Measurements from ENCODE around the gene DDX28.
"Not testable (repeated sequence)": the region's sequence is repeated elsewhere in the genome, so short reads cannot be mapped to it uniquely, and the experiment has no call there.

The DDX28 gene

GRCh38 chr16:68037841-68038597 lies 15.0 kb upstream of the DDX28 start:
- peak in 1 of 2 donors; percentile 30 for DNase-seq

DNA sequence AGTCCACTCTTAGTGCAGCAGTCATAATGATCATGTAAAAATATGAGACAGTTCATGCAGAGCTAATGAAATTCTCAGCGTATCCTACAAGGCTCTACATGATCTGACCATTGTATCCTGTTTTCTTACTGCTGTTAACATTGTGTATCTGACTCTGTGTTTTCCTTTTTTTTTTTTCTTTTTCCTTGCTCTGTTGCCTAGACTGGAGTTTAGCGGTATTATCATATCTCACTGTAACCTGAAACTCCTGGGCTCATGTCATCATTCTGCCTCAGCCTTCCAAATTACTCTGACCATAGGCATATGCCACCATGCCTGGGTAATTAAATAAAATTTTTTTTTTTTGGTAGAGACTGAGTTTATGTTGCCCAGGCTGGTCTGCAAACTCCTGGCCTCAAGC lies 12.2 kb upstream of the DDX28 start:
- DNase-seq, result no peak

- DNase-seq, result no peak
Measured at GRCh38 chr16:68033101-68033500, 10.1 kb upstream of the DDX28 start.

GRCh38 chr16:68031951-68032350 lies 8.9 kb upstream of the DDX28 start:
- no peak for DNase-seq

DNA sequence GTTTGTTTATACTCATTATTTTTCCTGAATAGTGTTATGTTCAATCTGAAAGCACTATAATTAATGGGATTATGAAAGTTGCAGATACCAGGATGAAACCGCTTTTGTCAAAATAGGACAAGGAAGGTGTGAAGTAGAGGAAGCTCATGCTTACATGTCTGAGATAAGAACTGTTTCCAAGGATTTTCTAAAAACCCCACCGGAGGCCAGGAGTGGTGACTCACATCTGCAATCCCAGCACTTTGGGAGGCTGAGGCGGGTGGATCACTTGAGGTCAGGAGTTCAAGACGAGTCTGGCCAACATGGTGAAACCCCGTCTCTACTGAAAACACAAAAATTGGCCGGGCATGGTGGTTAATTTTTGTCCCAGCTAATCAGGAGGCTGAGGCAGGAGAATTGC lies 7.1 kb upstream of the DDX28 start:
- not testable (repeated sequence) for DNase-seq

GRCh38 chr16:68028996-68029395 lies 6.0 kb upstream of the DDX28 start:
- DNase-seq, result no peak

- no peak for DNase-seq
Measured at GRCh38 chr16:68022278-68022727, 729 bp downstream of the DDX28 start.

GRCh38 chr16:68021490-68021889 lies 1.5 kb downstream of the DDX28 start:
- DNase-seq, result no peak

DNA sequence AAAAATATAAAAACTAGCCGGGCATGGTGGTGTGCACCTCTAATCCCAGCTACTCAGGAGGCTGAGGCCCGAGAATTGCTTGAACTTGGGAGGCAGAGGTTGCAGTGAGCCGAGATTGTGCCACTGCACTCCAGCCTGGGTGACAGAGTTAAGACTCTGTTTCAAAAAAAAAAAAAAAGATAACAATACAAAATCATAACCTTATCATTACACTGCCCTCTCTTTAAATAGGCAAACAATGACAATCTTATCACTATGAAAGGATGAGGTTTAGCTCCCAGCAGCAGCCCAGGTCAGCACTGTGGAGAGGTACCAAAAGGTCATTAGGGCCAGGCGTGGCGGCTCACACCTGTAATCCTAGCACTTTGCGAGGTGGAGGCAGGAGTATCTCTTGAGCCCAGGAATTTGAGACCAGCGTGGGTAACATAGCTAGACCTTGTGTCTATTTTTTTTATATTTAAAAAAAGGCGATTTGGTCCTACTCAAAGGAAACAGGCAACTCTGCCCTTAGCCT lies 3.8 kb downstream of the DDX28 start:
- DNase-seq, result no peak

GRCh38 chr16:68015681-68016080 lies 7.4 kb downstream of the DDX28 start, which contains the start of gene DPEP2NB:
Gene DPEP2NB, minus strand, starts transcription at chr16:68015911. Its CDS starts 141 bp downstream, at chr16:68015770.
- DNase-seq, result no peak

DNA sequence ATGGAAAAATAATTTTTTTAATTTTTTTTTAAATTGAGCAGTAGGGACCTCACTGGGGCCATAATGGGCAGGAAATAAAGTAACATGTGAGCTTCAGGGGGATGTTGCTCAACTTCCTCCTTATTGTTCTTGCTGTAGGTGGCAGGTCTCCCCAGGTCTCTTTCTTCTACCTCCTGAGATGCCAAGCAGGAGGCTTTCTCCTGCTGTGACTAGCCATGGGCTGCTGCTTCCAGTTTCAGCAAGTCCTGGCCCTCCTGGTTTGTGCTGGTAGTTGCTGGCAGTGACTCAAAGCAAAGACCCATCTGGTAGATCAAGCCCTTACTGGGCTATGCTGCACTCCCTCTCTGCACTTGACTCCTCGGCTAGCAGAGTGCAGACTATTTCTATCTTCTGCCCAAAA lies 9.6 kb downstream of the DDX28 start:
- peak in 1 of 2 donors; percentile 41 for DNase-seq

- DNase-seq, result not testable (repeated sequence)
Measured at GRCh38 chr16:68009872-68010271, 13.2 kb downstream of the DDX28 start.

GRCh38 chr16:68009157-68009735 lies 13.8 kb downstream of the DDX28 start:
- DNase-seq, result no peak

DNA sequence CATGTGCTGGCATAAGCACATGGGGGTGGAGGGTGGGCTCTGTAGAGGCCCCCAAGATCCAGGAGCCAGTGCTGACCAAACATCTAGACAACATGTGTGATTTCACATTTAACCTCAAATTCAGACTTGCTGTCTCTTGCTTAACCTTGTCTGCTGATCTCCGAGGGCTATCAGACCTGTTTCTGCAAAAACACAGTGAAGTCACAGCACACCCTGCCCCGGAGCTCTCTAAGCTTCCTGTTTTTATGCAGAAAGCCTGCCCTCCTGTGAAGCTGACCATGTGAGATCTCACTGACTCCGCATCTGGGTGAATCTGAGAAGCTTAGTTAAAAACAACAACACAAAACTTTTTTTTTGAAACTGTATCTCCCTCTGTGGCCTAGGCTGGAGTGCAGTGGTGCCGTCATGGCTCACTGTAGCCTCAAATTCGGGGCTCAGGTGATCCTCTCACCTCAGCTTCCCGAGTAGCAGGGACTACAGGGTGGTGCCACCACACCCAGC lies 17.2 kb downstream of the DDX28 start:
- peak; percentile 14 to 46 for DNase-seq

DNA sequence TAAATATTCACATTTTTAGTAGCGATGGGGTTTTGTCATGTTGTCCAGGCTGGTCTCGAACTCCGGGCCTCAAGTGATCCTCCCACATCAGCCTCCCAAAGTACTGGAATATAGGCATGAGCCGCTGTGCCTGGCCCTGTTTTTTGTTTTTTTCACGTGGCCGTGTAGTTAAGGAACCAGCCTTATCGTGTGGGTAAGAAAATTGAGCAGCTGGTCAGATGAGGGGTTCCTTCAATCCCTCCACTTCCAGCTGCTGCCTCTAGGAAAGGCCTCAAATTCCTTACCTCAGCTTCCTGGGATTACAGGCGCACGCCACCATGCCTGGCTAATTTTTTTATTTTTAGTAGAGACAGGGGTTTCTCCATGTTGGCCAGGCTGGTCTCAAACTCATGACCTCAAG lies 17.8 kb downstream of the DDX28 start:
- DNase-seq, result no peak

GRCh38 chr16:68003031-68003430 lies 20.0 kb downstream of the DDX28 start:
- DNase-seq, result no peak

GRCh38 chr16:68000450-68000849 lies 22.6 kb downstream of the DDX28 start:
- DNase-seq, result peak in 1 of 2 donors; percentile 14

DNA sequence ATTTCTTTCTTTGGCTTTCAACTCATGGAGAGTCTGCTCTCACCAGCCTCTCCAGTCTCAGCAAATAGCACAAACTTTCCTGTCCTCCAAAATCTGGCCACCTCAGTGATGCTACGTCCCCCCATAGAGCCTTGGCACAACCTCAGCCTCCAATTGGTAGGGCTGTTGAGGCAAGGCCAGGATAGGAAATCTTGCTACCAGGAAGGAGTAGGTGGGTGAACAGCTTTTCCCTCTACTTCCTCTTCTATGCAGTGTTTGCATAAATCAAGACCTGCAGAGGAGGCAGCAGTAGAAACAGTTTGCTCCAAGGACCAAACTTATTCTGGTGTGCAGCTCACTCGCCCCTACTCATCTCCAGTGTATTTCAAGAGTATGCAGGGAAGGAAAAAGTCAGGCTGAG lies 23.0 kb downstream of the DDX28 start:
- peak in 1 of 2 donors; percentile 15 for DNase-seq

DNA sequence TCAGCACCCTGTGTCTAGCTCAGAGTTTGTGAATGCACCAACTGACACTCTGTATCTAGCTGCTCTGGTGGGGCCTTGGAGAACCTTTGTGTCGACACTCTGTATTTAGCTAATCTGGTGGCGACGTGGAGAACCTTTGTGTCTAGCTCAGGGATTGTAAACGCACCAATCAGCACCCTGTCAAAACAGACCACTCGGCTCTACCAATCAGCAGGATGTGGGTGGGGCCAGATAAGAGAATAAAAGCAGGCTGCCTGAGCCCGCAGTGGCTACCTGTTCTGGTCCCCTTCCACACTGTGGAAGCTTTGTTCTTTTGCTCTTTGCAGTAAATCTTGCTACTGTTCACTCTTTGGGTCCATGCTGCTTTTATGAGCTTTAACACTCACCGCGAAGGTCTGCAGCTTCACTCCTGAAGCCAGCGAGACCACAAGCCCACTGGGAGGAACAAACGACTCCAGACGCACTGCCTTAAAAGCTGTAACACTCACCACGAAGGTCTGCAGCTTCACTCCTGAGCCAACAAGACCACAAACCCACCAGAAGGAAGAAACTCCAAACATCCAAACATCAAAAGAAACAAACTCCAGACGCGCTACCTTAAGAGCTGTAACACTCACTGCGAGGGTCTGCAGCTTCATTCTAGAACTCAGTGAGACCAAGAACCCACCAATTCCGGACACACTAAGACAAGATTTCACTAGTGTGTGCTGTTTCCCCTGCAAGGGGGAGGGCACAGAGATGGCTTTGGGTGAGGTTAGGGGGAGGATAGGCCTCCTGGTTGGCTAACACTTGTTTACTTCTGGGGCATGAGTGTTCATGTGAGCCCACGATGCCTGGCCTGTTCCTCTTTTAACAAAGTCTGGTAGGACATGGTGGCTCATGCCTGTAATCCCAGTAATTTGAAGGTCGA lies 24.0 kb downstream of the DDX28 start, which contains the start of gene DPEP2:
Gene DPEP2 (minus strand): TSS at position 706 of the 910 bp plus-strand sequence. CDS start 6,272 bp downstream, outside the sequence.
- peak; percentile 16 to 80 for DNase-seq

DNA sequence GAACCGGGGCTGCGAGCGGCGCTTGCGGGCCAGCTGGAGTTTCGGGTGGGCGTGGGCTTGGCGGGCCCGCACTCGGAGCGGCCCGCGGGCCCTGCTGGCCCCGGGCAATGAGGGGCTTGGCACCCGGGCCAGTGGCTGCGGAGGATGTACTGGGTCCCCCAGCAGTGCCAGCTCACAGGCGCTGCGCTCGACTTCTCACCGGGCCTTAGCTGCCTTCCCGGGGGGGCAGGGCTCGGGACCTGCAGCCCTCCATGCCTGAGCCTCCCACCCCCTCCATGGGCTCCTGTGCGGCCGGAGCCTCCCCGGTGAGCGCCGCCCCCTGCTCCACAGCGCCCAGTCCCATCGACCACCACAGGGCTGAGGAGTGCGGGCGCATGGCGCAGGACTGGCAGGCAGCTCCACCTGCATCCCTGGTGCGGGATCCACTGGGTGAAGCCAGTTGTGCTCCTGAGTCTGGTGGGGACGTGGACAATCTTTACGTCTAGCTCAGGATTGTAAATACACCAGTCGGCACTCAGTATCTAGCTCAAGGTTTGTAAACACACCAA lies 24.7 kb downstream of the DDX28 start:
- DNase-seq, result not testable (repeated sequence)

- DNase-seq, result no peak
Measured at GRCh38 chr16:67996666-67997065, 26.4 kb downstream of the DDX28 start.

GRCh38 chr16:67995423-67995822 lies 27.6 kb downstream of the DDX28 start:
- peak in 1 of 2 donors; percentile 23 for DNase-seq
